Pancreas (tissue), 10 donors: ENCODE results near the gene TBC1D8. TPM values are rescaled to one million over a fixed set of nuclear protein-coding genes. Genes with fewer than 3 reads are reported as not detected.

ENCODE experiments used
- ATAC-seq, 4 donors: fragments of 200-7000 bp; cut with Tn5 transposase; one replicate each; pipeline versions ENCODE4 v1.8.0 to v1.9.1; 2020; ENCODE audit warnings: mild to moderate bottlenecking in 4 of 4, moderate library complexity in 4 of 4
- DNase-seq, 6 donors: peaks; one replicate each; pipeline ENCODE4 v3.0.0-alpha.2; 2020
- FAIRE-seq: peaks from 2 replicates; lab custom pipeline; 2012; peaks lifted over from hg19 to GRCh38; lab: Jason Lieb, UNC
- H3K27ac ChIP-seq, 4 donors: fragments of 200-600 bp; sonication (generic); 1 replicate in 3 of 4; 2 replicates in 1 of 4; pipeline versions ENCODE4 v1.5.0 to v1.8.0; 2020
- H3K27me3 ChIP-seq, 4 donors: fragments of 200-600 bp; one replicate each; pipeline ENCODE4 v1.8.0; 2021
- H3K36me3 ChIP-seq, 3 donors: fragments of 200-600 bp; sonication (generic) in 1 of 3; one replicate each; pipeline versions ENCODE4 v1.5.0 to v1.8.0; 2020 to 2021
- H3K4me1 ChIP-seq, 3 donors: fragments of 200-600 bp; one replicate each; pipeline ENCODE4 v1.8.0; 2021
- H3K4me3 ChIP-seq, 4 donors: fragments of 200-600 bp; sonication (generic) in 2 of 4; one replicate each; pipeline versions ENCODE4 v1.5.0 to v1.8.0; 2020 to 2021
- H3K9me3 ChIP-seq, 4 donors: fragments of 200-600 bp; one replicate each; pipeline ENCODE4 v1.8.0; 2021
- CTCF ChIP-seq, 4 donors: fragments of 200-600 bp; sonication (generic) in 3 of 4; IDR thresholded peaks; one replicate each; pipeline versions ENCODE4 v1.5.0 to v1.8.0; 2021; ENCODE audit warnings: antibody characterized with exemption in 4 of 4
- WGBS, 2 donors: extraction: QIAGEN DNeasy Blood & Tissue Kit; methylation state at CpG; one replicate each; pipeline ENCODE4 v1.1.7; 2013; 5-methylcytosine and 5-hydroxymethylcytosine counted together
- intact Hi-C, 3 donors: fragments of 100-400 bp; cut with DNase I; formaldehyde crosslinking; loops; one replicate each; pipeline versions ENCODE4 v1.11.1 to v1.14.2; 2022
- polyA plus RNA-seq, 2 donors: library from polyadenylated mRNA; stranded (reverse); fragments of 200-250 nt; gene quantifications; one replicate each; pipeline ENCODE4 v1.2.3, GENCODE V29; 2013
- total RNA-seq, 6 donors: library from RNA; stranded (reverse); fragmentation: NEBNext Ultra II Directional in 4 of 6; extraction: Animal tissue kit (Norgen Biotek cat#: 25700) in 4 of 6; gene quantifications; one replicate each; pipeline versions ENCODE4 v1.2.1 to v1.2.4, GENCODE V29; 2021 to 2023
- donor health status: healthy with polysubstance abuse.
- donor health status: DM: no; HTN: no; CAD: no; lungs with moderate emphysema.
- donor health status: DM: no; HTN: no; CAD: no.
- donor health status: control.
- donor health status: control.
- donor health status: Bipolar disorder and iron deficiency.
- donor health status: DM: yes; HTN: yes; CAD: no.
- donor health status: DM: no; HTN: no; CAD: no.
- donor health status: DM: no; HTN: no; CAD: no.
- donor health status: DM: yes; HTN: yes; CAD: no.

The TBC1D8 gene
- total and polyA plus RNA-seq, 8 donors: 21.3 to 46.2 (median 35.0) TPM

- H3K9me3 ChIP-seq: no peaks in the 10 kb centered on the region
- intact Hi-C loops: loop anchor here in 2 of 3 donors (5.0 kb wide), 3 partner anchors 115 to 140 kb away; no protein-coding TSS in a partner anchor
- FAIRE-seq: no peak
- peak in 3 of 4 donors; percentile 31 to 51 (median 42) for TF ChIP-seq CTCF (IDR thresholded peaks at IDR 0.05)
- H3K27me3 ChIP-seq: no peaks in the 10 kb centered on the region
- DNase-seq: peak in 5 of 6 donors; percentile 31 to 63 (median 41)
- peaks cover 16 to 33% (median 21%) of the 10 kb centered on the region in 3 donors for H3K4me1 ChIP-seq
- H3K27ac ChIP-seq: peak overlapping the region; percentile 39 to 88 (median 78)
- peak in 3 of 4 donors; percentile 50 to 70 (median 56) for ATAC-seq
- H3K4me3 ChIP-seq: peak overlapping the region in 2 of 4 donors; percentile 91 to 93
- WGBS, 2 donors: 25% methylated on average over 21 of the region's 21 CpGs
- no peaks in the 10 kb centered on the region for H3K36me3 ChIP-seq
These were observed 1.3 kb upstream of the TBC1D8 start for GRCh38 chr2:101152272-101153076.

DNA sequence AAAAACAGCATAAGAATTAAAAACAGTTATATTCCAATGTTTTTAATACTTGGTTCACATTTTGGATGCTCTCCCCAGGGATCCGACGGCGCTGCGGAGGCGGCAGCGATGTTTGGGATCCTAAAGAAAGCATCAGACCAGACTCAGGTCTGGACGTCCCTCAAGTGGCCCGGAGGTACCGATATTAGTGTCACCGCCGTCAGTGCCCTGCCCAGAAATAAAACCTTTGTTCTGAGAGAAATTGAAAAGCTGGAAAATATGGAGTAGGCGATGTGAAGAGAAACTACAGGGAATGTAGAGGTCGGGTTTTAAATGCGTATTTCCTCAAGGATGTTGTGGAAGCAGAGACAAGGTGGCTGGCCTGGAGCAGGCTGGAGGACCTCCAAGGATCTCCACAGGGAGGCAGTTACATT is 683 bp upstream of the TBC1D8 start:
- intact Hi-C loops: loop anchor here in 2 of 3 donors (5.0 kb wide), 3 partner anchors 115 to 140 kb away; no protein-coding TSS in a partner anchor
- WGBS, 2 donors: 5 to 6% methylated on average over 14 of the region's 14 CpGs
- ATAC-seq: peak in 3 of 4 donors; percentile 6 to 34 (median 29)

DNA sequence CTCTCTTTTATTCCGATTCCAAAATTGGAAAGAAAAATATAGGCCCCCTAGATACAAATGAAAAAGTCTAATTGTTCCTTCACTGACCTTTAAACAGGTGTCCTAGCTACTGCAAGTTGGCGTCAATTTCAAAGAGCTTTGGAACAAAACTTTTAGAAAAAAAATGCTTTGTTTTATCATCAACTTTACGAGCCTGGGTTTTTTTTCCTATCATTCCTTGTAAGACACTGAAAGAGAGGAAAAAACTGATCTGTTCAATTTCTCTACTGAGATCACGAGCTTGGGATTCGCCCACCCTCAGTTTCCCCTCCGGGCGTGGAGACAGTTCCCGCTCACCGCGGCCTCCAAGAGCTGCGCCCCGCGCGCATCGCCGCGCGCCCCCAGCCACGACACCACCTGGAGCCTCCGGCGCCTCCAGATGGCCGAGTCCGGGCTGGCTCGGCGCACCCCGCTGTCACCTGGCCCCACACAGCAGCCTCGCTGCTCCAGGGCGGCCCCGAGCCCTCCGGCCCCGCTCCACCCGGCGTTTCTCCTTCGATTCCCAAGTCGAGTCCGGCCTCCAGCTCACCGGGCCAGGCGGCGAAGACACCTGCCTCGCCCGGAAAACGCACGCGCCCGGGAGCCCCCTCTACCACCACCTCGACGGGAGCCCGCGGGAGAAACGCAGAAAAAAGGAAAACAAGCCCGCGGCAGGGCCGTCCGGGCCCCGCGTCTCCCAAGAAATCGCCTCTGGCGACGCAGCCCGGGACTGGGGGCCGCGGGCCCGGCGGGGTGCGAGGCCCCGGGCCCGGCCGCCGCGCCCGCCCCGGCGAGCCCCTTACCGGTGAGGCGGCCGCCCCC is 656 bp downstream of the TBC1D8 start:
- Histone ChIP-seq H3K9me3 (no peaks in the 10 kb centered on the region), H3K4me3 (peak overlapping the region; percentile 77 to 93 (median 86)), H3K4me1 (peaks cover 16 to 44% (median 40%) of the 10 kb centered on the region in 3 donors), H3K27ac (peak overlapping the region; percentile 72 to 79 (median 74)), H3K27me3 (no peaks in the 10 kb centered on the region), H3K36me3 (no peaks in the 10 kb centered on the region)
- no peak for TF ChIP-seq CTCF (IDR thresholded peaks at IDR 0.05)
- peak; percentile 38 to 63 (median 58) for ATAC-seq
- no peak for FAIRE-seq
- DNase-seq: peak; percentile 46 to 86 (median 62)
- WGBS, 2 donors: 1% methylated on average over 63 to 76 of the region's 76 CpGs
- intact Hi-C loops: loop anchor here in 2 of 3 donors (5.0 kb wide), 3 partner anchors 113 to 138 kb away; no protein-coding TSS in a partner anchor

More for the DNA sequence above, 683 bp upstream of the TBC1D8 start:
- Histone ChIP-seq H3K4me1 (peaks cover 16 to 33% (median 27%) of the 10 kb centered on the region in 3 donors), H3K27ac (peak overlapping the region; percentile 69 to 88 (median 78)), H3K4me3 (peak overlapping the region; percentile 18 to 93 (median 86)), H3K27me3 (no peaks in the 10 kb centered on the region), H3K9me3 (no peaks in the 10 kb centered on the region), H3K36me3 (no peaks in the 10 kb centered on the region)
- no peak for TF ChIP-seq CTCF (IDR thresholded peaks at IDR 0.05)
- DNase-seq (peak in 1 of 6 donors; percentile 32), FAIRE-seq (no peak)

DNA sequence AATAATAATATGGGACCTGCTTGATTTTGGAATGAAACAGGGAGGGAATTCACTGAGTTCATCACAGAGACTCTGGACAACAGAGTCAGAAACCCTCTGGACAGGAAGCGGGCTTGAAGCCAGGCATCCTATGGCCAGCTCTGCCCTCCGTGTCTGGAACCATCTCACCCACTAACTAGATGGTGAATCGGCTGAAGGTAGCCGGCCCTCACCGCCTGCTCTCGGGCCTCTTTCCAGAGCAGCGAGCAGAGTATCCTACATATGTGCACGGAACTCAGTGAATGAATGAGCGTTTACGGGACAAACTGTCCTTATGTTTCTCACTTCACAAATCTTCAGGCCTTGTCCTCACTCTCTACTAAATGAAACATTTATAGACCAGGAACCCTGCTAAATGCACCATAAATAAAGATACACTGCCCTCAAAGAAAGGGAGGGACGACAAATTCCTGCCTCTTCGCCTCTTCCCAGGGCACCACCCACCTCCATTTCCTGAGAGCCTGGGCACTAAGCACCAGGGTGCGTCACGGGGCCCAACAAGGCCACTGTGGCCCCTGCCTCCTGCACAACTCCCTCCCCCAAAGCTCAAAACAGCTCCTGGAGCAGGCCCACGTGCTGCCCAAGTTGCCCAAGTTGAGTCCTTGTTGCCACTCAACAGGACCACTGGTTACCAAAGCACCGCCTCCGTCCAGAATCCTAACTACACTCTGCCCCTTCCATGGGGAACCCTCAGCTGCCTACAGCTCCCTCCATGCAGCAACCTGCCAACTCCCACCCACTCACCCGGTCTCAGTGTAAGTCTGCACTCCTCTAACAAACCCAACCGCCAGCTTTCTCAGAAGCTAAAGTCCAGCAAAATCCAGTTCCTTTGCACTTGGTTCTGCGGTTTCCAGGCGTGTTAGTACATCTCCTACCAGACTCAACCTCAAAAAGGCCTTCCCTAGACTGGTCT is 1.7 kb downstream of the TBC1D8 start:
- H3K9me3 ChIP-seq: no peaks in the 10 kb centered on the region
- no peak for FAIRE-seq
- no peaks in the 10 kb centered on the region for H3K27me3 ChIP-seq
- WGBS, 2 donors: 23 to 36% methylated on average over 21 of the region's 21 CpGs
- TF ChIP-seq CTCF (IDR thresholded peaks at IDR 0.05): no peak
- peak overlapping the region; percentile 72 to 79 (median 74) for H3K27ac ChIP-seq
- H3K36me3 ChIP-seq: no peaks in the 10 kb centered on the region
- intact Hi-C loops: loop anchor here in 2 of 3 donors (5.0 to 10.0 kb wide), 4 partner anchors 112 to 137 kb away; no protein-coding TSS in a partner anchor
- H3K4me3 ChIP-seq: peak overlapping the region; percentile 77 to 93 (median 86)
- ATAC-seq: peak; percentile 7 to 22 (median 10)
- peaks cover 16 to 52% (median 47%) of the 10 kb centered on the region in 3 donors for H3K4me1 ChIP-seq
- peak in 5 of 6 donors; percentile 28 to 61 (median 49) for DNase-seq
